Measurements from ENCODE around the gene EPB41L5.

EPB41L5 gene

GRCh38 chr2:120108049-120108448, 95.2 kb downstream of the EPB41L5 start:
- H3K27ac ChIP-seq (ENCODE audit: low read depth, low read length, poor library complexity, severe bottlenecking): no peak overlapping the region
- H3K4me3 ChIP-seq (ENCODE audit: low read depth, low read length, poor library complexity, severe bottlenecking): no peak overlapping the region
- no peak overlapping the region for H3K4me2 ChIP-seq (ENCODE audit: low read length)
- H3K9ac ChIP-seq (ENCODE audit: low read length): no peak overlapping the region
- H3F3A ChIP-seq (ENCODE audit: insufficient read depth, low read length): no peaks in the 10 kb centered on the region
- no peak for TF ChIP-seq CTCF (IDR thresholded peaks at IDR 0.05; ENCODE audit: low read length)
- TF ChIP-seq EZH2 (IDR thresholded peaks at IDR 0.05; ENCODE audit: borderline replicate concordance, low read length): no peak
- H3K4me1 ChIP-seq (ENCODE audit: insufficient read depth, low read length, severe bottlenecking): peaks cover 16% of the 10 kb centered on the region
- no peaks in the 10 kb centered on the region for H4K20me1 ChIP-seq (ENCODE audit: insufficient read depth, low read length)
- H2AFZ ChIP-seq (ENCODE audit: low read length): no peak overlapping the region
- no peaks in the 10 kb centered on the region for H3K27me3 ChIP-seq (ENCODE audit: insufficient read depth, low read length)
- H3K9me2 ChIP-seq (ENCODE audit: low read depth, low read length): no peaks in the 10 kb centered on the region
- no peaks in the 10 kb centered on the region for H3K9me3 ChIP-seq (ENCODE audit: low read length)
- H3K79me2 ChIP-seq (ENCODE audit: insufficient read depth, low read length): no peaks in the 10 kb centered on the region
- peaks cover 9% of the 10 kb centered on the region; the same call in 1 of the 2 replicates for H3K36me3 ChIP-seq (ENCODE audit: insufficient read depth, low read length)

GRCh38 chr2:120108749-120109148, 95.9 kb downstream of the EPB41L5 start:
- no peak overlapping the region for H3K4me3 ChIP-seq (ENCODE audit: low read depth, low read length, poor library complexity, severe bottlenecking)
- H3F3A ChIP-seq (ENCODE audit: insufficient read depth, low read length): no peaks in the 10 kb centered on the region
- no peak overlapping the region for H3K9ac ChIP-seq (ENCODE audit: low read length)
- H3K79me2 ChIP-seq (ENCODE audit: insufficient read depth, low read length): no peaks in the 10 kb centered on the region
- H3K27me3 ChIP-seq (ENCODE audit: insufficient read depth, low read length): no peaks in the 10 kb centered on the region
- H2AFZ ChIP-seq (ENCODE audit: low read length): no peak overlapping the region
- H3K9me3 ChIP-seq (ENCODE audit: low read length): no peaks in the 10 kb centered on the region
- peak overlapping the region; percentile 67 for H3K27ac ChIP-seq (ENCODE audit: low read depth, low read length, poor library complexity, severe bottlenecking)
- no peaks in the 10 kb centered on the region for H3K9me2 ChIP-seq (ENCODE audit: low read depth, low read length)
- H3K4me1 ChIP-seq (ENCODE audit: insufficient read depth, low read length, severe bottlenecking): peaks cover 16% of the 10 kb centered on the region
- TF ChIP-seq CTCF (IDR thresholded peaks at IDR 0.05; ENCODE audit: low read length): no peak
- TF ChIP-seq EZH2 (IDR thresholded peaks at IDR 0.05; ENCODE audit: borderline replicate concordance, low read length): no peak
- H4K20me1 ChIP-seq (ENCODE audit: insufficient read depth, low read length): no peaks in the 10 kb centered on the region
- peak overlapping the region; percentile 47; the same call in 1 of the 2 replicates for H3K4me2 ChIP-seq (ENCODE audit: low read length)
- H3K36me3 ChIP-seq (ENCODE audit: insufficient read depth, low read length): peaks cover 7% of the 10 kb centered on the region; the same call in 1 of the 2 replicates

GRCh38 chr2:120109186-120110061, 96.5 kb downstream of the EPB41L5 start:
- no peaks in the 10 kb centered on the region for H3K9me2 ChIP-seq (ENCODE audit: low read depth, low read length)
- H3K9me3 ChIP-seq (ENCODE audit: low read length): no peaks in the 10 kb centered on the region
- no peaks in the 10 kb centered on the region for H3F3A ChIP-seq (ENCODE audit: insufficient read depth, low read length)
- H3K4me2 ChIP-seq (ENCODE audit: low read length): peak overlapping the region; percentile 47
- peak overlapping the region; percentile 16; the same call in 1 of the 2 replicates for H3K9ac ChIP-seq (ENCODE audit: low read length)
- no peaks in the 10 kb centered on the region for H3K27me3 ChIP-seq (ENCODE audit: insufficient read depth, low read length)
- TF ChIP-seq EZH2 (IDR thresholded peaks at IDR 0.05; ENCODE audit: borderline replicate concordance, low read length): no peak
- peak; percentile 79 for TF ChIP-seq CTCF (IDR thresholded peaks at IDR 0.05; ENCODE audit: low read length)
- H3K79me2 ChIP-seq (ENCODE audit: insufficient read depth, low read length): no peaks in the 10 kb centered on the region
- peaks cover under 1% of the 10 kb centered on the region; the same call in 1 of the 2 replicates for H3K36me3 ChIP-seq (ENCODE audit: insufficient read depth, low read length)
- H3K4me3 ChIP-seq (ENCODE audit: low read depth, low read length, poor library complexity, severe bottlenecking): no peak overlapping the region
- H4K20me1 ChIP-seq (ENCODE audit: insufficient read depth, low read length): no peaks in the 10 kb centered on the region
- H3K27ac ChIP-seq (ENCODE audit: low read depth, low read length, poor library complexity, severe bottlenecking): peak overlapping the region; percentile 67
- peaks cover 16% of the 10 kb centered on the region for H3K4me1 ChIP-seq (ENCODE audit: insufficient read depth, low read length, severe bottlenecking)
- H2AFZ ChIP-seq (ENCODE audit: low read length): no peak overlapping the region
